OCI-LY1 (cell line): ENCODE data around the gene VARS2.
"Not testable (repeated sequence)": the region's sequence is repeated elsewhere in the genome, so short reads cannot be mapped to it uniquely, and the experiment has no call there.

Source experiments
- H2AFZ ChIP-seq: fragments of 200-600 bp; sonication (generic), shearing (Covaris generic); 2 replicates; pipeline ENCODE4 v1.6.0; 2014; ENCODE audit warnings: antibody characterized with exemption, mild to moderate bottlenecking, low read length
- H3F3A ChIP-seq: fragments of 200-600 bp; sonication (generic), shearing (Covaris generic); 2 replicates; pipeline ENCODE4 v1.6.0; 2014; ENCODE audit warnings: mild to moderate bottlenecking, antibody characterized with exemption, low read length, moderate library complexity; ENCODE audit not compliant: insufficient read depth
- H3K27ac ChIP-seq: fragments of 200-600 bp; sonication (generic); 2 replicates; pipeline ENCODE4 v1.5.1; 2014; ENCODE audit warnings: low read length, mixed run types, mild to moderate bottlenecking, low read depth; ENCODE audit not compliant: poor library complexity, severe bottlenecking
- H3K27me3 ChIP-seq: fragments of 200-600 bp; sonication (generic); 2 replicates; pipeline ENCODE4 v1.6.0; 2014; ENCODE audit warnings: antibody characterized with exemption, mild to moderate bottlenecking, low read length, moderate library complexity; ENCODE audit not compliant: insufficient read depth
- H3K36me3 ChIP-seq: fragments of 200-600 bp; sonication (generic); 2 replicates; pipeline ENCODE4 v1.6.1; 2014; ENCODE audit warnings: mild to moderate bottlenecking, antibody characterized with exemption, low read length, moderate library complexity, mixed read lengths; ENCODE audit not compliant: insufficient read depth
- H3K4me1 ChIP-seq: fragments of 200-600 bp; sonication (generic); 2 replicates; pipeline ENCODE4 v1.5.1; 2014; ENCODE audit warnings: mild to moderate bottlenecking, low read length, moderate library complexity; ENCODE audit not compliant: insufficient read depth, severe bottlenecking
- H3K4me2 ChIP-seq: fragments of 200-600 bp; sonication (generic), shearing (Covaris generic); 2 replicates; pipeline ENCODE4 v1.6.1; 2014; ENCODE audit warnings: low read length
- H3K4me3 ChIP-seq: fragments of 200-600 bp; sonication (generic); 2 replicates; pipeline ENCODE4 v1.5.1; 2014; ENCODE audit warnings: low read length, low read depth, mild to moderate bottlenecking, mixed read lengths; ENCODE audit not compliant: poor library complexity, severe bottlenecking
- H3K79me2 ChIP-seq: fragments of 200-600 bp; shearing (Covaris generic); 2 replicates; pipeline ENCODE4 v1.6.1; 2016; ENCODE audit warnings: mixed run types, low read length, mixed read lengths; ENCODE audit not compliant: insufficient read depth
- H3K9ac ChIP-seq: fragments of 200-600 bp; sonication (generic), shearing (Covaris generic); 2 replicates; pipeline ENCODE4 v1.6.1; 2014; ENCODE audit warnings: mild to moderate bottlenecking, low read length, mixed read lengths
- H3K9me2 ChIP-seq: fragments of 200-600 bp; sonication (generic), shearing (Covaris generic); 2 replicates; pipeline ENCODE4 v1.6.1; 2014; ENCODE audit warnings: low read depth, mild to moderate bottlenecking, low read length, mixed read lengths
- H3K9me3 ChIP-seq: fragments of 200-600 bp; shearing (Covaris generic); 2 replicates; pipeline ENCODE4 v1.6.1; 2014; ENCODE audit warnings: low read length, mixed read lengths
- H4K20me1 ChIP-seq: fragments of 200-600 bp; sonication (generic), shearing (Covaris generic); 2 replicates; pipeline ENCODE4 v1.6.0; 2016; ENCODE audit warnings: mild to moderate bottlenecking, low read length; ENCODE audit not compliant: insufficient read depth
- CTCF ChIP-seq: fragments of 200-600 bp; sonication (generic), shearing (Covaris generic); IDR thresholded peaks from 2 replicates; pipeline ENCODE4 v1.5.1; 2017; ENCODE audit warnings: mild to moderate bottlenecking, antibody characterized with exemption, low read length, moderate library complexity, mixed read lengths
- EZH2 ChIP-seq: fragments of 200-600 bp; sonication (generic), shearing (Covaris generic); IDR thresholded peaks from 2 replicates; pipeline ENCODE4 v1.8.0; 2017; ENCODE audit warnings: borderline replicate concordance, mixed run types, mild to moderate bottlenecking, antibody characterized with exemption, low read length, moderate library complexity, mixed read lengths

Gene VARS2

GRCh38 chr6:30914076-30914853, at the start of gene VARS2:
TSS of gene VARS2 (plus strand) at chr6:30914238. CDS start at chr6:30914837, 599 bp downstream.
- Histone ChIP-seq H3K27ac (peak within 1 kb of the TSS; percentile 71), H3K79me2 (no peaks in the 10 kb centered on the region), H3F3A (no peaks in the 10 kb centered on the region), H4K20me1 (no peaks in the 10 kb centered on the region), H3K9me2 (no peaks in the 10 kb centered on the region), H3K4me3 (peak within 1 kb of the TSS; percentile 87), H3K4me2 (peak within 1 kb of the TSS; percentile 95), H2AFZ (no peak within 1 kb of the TSS), H3K27me3 (no peaks in the 10 kb centered on the region), H3K9me3 (no peaks in the 10 kb centered on the region), H3K9ac (peak within 1 kb of the TSS; percentile 83), H3K4me1 (peaks cover 24% of the 10 kb centered on the region), H3K36me3 (peaks cover 38% of the 10 kb centered on the region)
- TF ChIP-seq EZH2 = no peak
- TF ChIP-seq CTCF = peak; percentile 16; the same call in 1 of the 2 replicates

DNA sequence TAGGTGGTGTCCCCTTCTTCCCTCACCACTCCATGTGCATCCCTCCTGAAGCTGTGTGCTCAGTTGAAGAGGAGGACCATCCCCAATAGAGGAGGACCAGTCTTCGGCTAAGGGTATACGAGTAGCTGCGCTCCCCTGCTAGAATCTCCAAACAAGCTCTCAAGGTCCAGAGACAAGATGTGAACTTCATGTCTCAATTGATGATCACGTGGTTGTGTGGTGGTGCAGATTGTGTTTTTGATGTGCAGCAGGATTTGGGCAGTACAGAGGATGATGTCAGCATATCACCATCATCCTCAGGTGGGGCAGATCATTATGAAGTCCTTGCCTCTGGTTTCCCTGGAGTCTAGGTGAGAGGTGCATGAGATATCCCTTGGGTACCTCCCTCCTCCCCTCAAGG, 49.7 kb upstream of the VARS2 start:
- no peak for TF ChIP-seq EZH2
- TF ChIP-seq CTCF = no peak
- H3F3A ChIP-seq = no peaks in the 10 kb centered on the region
- H3K9me3 ChIP-seq = 0 out of 2 replicates have a peak, but pooled peaks cover 5% of the 10 kb centered on the region
- H3K4me2 ChIP-seq = no peak overlapping the region
- no peaks in the 10 kb centered on the region for H3K9me2 ChIP-seq
- H2AFZ ChIP-seq = no peak overlapping the region
- H4K20me1 ChIP-seq = no peaks in the 10 kb centered on the region
- H3K9ac ChIP-seq = no peak overlapping the region
- H3K79me2 ChIP-seq = no peaks in the 10 kb centered on the region
- no peaks in the 10 kb centered on the region for H3K4me1 ChIP-seq
- no peaks in the 10 kb centered on the region; the same call in 1 of the 2 replicates for H3K36me3 ChIP-seq
- no peak overlapping the region for H3K27ac ChIP-seq
- no peaks in the 10 kb centered on the region; the same call in 1 of the 2 replicates for H3K27me3 ChIP-seq
- H3K4me3 ChIP-seq = no peak overlapping the region

DNA sequence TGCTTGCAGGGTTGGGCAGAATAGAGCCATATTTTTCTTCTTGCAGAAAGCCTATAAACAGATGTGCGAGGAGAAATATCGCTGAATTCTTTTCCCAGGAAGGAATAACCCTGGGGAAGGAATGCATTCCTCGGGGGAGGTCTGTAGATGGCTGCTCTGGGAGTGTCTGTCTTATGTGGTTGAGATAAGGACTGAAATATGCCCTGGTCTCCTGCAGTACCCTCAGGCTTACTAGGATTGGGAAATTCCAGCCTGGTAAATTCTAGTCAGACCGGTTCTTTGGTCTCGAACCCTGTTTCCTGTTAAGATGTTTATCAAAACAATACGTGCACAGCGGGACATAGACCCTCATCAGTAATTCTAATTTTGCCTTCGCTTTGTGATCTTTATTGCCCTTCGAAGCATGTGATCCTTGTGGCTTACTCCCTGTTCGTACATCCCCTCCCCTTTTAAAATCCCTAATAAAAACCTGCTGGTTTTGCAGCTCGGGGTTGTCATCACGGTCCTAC, 44.7 kb upstream of the VARS2 start:
- not testable (repeated sequence) for H3K9me3 ChIP-seq, H3K9ac ChIP-seq, H3K4me2 ChIP-seq, H3K27me3 ChIP-seq, H3F3A ChIP-seq, H3K4me1 ChIP-seq, H2AFZ ChIP-seq, H3K79me2 ChIP-seq, H3K9me2 ChIP-seq, H3K4me3 ChIP-seq, H3K27ac ChIP-seq, H4K20me1 ChIP-seq, H3K36me3 ChIP-seq
